ENCODE measurements around the gene DCBLD1.

DNA sequence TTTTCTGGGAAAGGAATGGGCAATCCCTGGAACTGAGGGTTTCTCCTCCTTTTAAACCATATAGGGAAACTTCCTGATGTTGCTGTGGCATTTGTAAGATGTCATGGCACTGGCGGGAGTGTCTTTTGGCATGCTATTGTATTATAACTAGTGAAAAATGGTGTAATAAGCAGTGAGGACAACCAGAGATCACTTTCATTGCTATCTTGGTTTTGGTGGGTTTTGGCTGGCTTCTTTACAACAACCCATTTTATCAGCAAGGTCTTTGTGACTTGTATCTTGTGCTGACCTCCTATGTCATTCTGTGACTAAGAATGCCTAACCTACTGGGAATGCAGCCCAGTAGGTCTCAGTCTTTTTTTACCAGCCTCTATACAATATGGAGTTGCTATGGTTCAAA is 9.1 kb upstream of the DCBLD1 start:
- no peak for TF ChIP-seq CTCF (IDR thresholded peaks at IDR 0.05; ENCODE audit: low read depth, low read length, missing input control)
- TF ChIP-seq RXRA (IDR thresholded peaks at IDR 0.05), result no peak
- no peak for TF ChIP-seq YY1 (IDR thresholded peaks at IDR 0.05)
- TF ChIP-seq SP1 (IDR thresholded peaks at IDR 0.05), result no peak
- no peak for TF ChIP-seq HNF4G (IDR thresholded peaks at IDR 0.05)
- TF ChIP-seq, protein P1, sequence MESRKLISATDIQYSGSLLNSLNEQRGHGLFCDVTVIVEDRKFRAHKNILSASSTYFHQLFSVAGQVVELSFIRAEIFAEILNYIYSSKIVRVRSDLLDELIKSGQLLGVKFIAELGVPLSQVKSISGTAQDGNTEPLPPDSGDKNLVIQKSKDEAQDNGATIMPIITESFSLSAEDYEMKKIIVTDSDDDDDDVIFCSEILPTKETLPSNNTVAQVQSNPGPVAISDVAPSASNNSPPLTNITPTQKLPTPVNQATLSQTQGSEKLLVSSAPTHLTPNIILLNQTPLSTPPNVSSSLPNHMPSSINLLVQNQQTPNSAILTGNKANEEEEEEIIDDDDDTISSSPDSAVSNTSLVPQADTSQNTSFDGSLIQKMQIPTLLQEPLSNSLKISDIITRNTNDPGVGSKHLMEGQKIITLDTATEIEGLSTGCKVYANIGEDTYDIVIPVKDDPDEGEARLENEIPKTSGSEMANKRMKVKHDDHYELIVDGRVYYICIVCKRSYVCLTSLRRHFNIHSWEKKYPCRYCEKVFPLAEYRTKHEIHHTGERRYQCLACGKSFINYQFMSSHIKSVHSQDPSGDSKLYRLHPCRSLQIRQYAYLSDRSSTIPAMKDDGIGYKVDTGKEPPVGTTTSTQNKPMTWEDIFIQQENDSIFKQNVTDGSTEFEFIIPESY (IDR thresholded peaks at IDR 0.05), result no peak
- TF ChIP-seq ATF3 (IDR thresholded peaks at IDR 0.05), result no peak
- TF ChIP-seq GABPA (IDR thresholded peaks at IDR 0.05 in 1 of 2, conservative IDR thresholded peaks at IDR 0.05 in 1 of 2), result no peak
- TF ChIP-seq FOXA2 (IDR thresholded peaks at IDR 0.05), result no peak
- TF ChIP-seq EGR1 (IDR thresholded peaks at IDR 0.05; ENCODE audit: low read depth in 2 of 2), result no peak
- TF ChIP-seq TAF1 (conservative IDR thresholded peaks at IDR 0.05), result no peak

Measured in liver (tissue), 3 donors.